Activated T-cell treated with anti-CD3 and anti-CD28 coated beads, Interleukin-2, amount 50 U/mL, for 48 hours (primary cell): Measurements from ENCODE around the gene SHISA7.

Experiments
- DNase-seq, 2 experiments: peaks; one replicate each; pipeline ENCODE4 v3.0.0-alpha.2; 2020

Gene SHISA7

DNA sequence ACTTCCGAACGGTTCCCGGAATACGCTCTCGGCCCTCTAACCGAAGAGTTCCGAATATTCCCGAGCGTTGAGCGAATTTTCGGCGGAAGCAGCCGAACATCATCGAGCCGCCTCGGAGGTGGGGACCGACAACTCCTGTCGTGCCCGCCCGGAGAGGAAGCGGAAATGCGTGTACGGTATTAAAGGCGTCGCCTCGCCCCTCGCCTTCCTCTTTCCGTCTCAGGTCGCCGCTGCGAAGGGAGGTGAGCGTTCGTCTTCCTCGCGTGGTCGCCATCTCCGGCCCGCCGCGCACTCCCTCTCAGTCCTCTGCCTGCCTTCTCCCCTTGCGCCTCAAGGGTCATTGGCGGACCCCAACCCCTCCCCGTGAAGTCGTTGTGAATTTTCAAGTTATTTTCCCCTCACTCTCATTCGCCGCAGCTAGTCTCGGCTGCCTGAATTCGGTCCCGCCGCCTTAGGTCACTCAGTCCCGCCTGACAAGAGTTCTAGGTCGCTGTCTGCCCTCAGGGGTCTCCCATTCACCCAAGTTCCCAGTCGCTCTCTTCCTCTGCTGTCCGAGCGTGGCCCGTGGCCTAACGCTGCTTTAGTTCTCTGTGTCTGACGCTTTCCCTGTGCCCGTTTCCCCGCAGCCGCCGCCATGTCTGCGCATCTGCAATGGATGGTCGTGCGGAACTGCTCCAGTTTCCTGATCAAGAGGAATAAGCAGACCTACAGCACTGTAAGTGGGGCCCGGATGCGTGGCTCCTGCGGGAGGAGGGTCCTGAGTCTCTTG, 57.2 kb downstream of the SHISA7 start, which contains the start of gene RPL28:
TSS of gene RPL28 (plus strand) at position 209 of the 769 bp plus-strand sequence. CDS start at position 635, 426 bp downstream.
- peak; percentile 99 to 100 for DNase-seq

DNA sequence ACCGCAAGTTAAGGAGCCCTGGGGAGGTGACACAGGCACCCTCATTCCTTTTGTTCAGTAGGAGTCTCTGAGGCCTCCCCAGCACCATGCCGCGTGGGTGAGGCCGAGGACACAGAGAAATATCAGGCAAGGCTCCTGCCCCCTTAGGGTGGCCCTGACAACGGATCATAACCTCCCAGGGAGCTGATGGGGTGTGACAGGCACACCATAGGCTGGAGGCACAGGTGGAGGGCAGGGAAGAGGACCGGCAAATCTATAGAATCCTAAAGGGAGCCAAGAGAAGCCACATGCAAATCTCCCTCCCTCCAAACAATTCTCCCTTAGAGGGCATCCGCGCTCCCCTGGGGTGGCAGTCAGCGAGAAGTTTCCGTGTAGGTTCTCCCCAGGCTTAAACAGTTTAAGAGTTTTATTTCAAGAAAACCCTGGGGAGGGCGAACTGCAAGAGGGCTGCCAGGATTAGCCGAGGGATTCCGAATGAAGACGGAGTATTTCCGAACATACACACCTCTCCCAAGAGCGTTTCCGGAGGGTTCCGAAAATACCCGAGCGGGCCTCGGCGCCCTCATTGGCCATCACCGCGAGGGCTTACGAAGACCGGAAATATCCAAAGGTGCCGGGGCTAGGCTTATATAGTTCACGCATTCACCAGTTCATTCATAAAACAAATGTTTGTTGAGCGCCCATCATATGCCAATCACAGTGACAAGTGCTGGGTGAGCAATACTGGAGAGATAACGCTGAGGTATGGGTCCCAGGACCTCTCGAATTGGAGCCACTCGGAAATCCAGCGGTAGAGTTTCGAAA, 58.0 kb downstream of the SHISA7 start:
- DNase-seq = peak; percentile 97 to 98

- DNase-seq = peak; percentile 68 to 75
These were observed 58.8 kb downstream of the SHISA7 start, which contains the start of gene TMEM238 for GRCh38 chr19:55384131-55384919. TMEM238 (minus strand) TSS chr19:55384292; CDS start chr19:55384259, 33 bp downstream.

DNA sequence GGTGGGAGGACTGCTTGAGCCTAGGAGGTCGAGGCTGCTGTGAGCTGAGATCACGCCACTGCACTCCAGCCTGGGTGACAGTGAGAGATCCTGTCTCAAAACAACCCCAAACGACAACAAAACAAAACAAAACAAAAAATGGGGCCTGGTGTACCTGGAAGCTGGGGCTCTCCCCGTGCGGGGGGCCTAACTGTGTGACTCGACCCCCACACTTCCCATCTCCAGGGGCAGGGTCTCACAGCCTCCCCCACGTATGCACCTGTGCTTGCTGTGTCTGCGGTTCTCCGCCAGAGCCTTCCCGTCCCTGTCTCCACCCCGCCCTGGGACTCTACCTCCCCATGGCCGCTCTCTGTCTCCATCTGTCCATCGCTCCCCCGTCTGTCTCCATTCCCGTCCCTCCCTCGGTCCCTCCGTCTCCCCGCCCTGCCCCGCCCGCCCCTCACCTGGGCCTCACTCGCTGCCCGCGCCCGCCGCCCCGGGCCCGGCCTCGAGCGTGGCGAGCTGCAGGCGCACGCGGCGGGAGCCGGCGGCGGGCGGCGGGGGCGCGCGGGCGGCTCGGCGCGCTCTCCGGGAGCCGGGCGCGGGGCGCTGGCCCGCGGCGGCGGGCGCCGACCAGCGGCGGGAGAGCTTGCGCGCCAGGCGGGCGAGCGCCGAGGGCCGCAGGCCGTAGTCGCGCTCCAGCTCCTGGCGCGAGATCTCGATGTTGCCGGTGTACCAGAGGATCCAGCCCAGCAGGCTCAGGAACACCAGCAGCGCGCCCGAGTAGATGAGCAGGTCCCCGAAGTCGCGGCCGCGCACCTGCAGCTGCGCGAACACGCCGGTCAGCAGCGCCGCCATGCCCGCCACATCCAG, 59.6 kb downstream of the SHISA7 start:
- DNase-seq = peak; percentile 63

GRCh38 chr19:55382522-55383054, 60.5 kb downstream of the SHISA7 start:
- no peak for DNase-seq

- no peak for DNase-seq
These were observed 61.1 kb downstream of the SHISA7 start for GRCh38 chr19:55382013-55382412.

DNA sequence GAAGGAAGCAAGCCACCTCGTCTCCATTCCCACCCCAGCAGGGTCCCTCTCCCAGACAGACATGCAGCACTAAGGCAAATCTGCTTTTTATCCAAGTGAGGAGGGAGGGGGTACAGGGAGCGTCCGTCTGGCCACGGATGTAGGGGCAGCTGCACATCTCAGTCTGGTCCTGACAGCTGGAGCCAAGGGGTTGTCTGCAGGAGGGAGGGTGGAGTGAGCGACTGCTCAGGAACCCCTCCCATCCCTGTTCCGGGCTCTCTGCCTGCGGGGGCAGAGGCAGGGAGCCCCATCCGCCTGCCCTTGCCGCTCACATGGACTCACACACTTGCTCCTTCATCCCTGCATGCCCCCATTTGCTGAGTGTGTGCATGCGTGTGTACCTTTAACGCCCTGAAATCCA, 63.9 kb downstream of the SHISA7 start:
- no peak for DNase-seq
